ENCODE measurements around the gene CSNK1G2. TPM values are rescaled to one million over a fixed set of nuclear protein-coding genes. Genes with fewer than 3 reads are reported as not detected.

CSNK1G2 gene
- total RNA-seq, 4 donors from 2014 or later: 75.0 to 321 (median 140) TPM

DNA sequence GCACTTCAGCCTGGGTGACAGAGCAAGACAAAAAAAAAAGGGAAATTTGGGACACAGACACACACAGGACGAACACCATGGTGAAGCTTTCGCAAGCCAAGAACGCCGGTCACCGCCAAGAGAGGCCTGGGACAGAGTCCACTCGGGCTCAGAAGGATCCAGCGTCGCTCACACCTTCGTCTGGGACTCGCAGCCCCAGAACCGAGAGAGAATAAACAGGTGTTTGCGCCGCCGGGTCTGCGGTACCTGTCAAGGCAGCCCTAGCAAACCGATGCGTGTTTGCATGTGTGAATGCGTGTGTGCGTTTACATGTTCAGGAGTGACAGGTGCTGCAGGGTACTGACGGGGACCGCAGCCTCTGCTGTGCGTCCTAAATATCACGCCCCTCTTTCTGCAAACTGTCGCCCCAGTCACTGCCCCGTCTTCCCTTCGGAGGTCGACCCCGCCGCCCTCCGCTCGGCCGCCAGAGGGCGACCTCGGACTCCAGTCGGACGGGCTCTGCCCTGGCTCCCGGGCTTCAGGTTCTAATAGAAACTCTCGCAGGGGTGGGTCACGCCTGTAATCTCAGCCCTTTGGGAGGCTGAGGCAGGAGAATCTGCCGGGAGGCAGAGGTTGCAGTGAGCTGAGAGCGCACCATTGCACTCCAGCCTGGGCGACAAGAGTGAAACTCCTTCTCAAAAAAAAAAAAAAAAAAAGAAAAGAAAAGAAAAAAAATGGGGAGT, 11.8 kb upstream of the CSNK1G2 start:
- H3K27ac ChIP-seq: no peak overlapping the region
- DNase-seq: peak; percentile 88
- peaks cover 0 to 16% (median 11%) of the 10 kb centered on the region in 4 donors for H3K4me1 ChIP-seq
- WGBS, 2 donors (ENCODE audit: low coverage in 1 of 2): 10% methylated on average over 38 of the region's 42 CpGs; no CpG with 5 or more reads in 1 of the 2 donors
- no peak for TF ChIP-seq EP300 (IDR thresholded peaks at IDR 0.05; ENCODE audit: low read depth)
- TF ChIP-seq CTCF (IDR thresholded peaks at IDR 0.05): peak; percentile 91 to 94 (median 92)
- no peak for TF ChIP-seq POLR2A (IDR thresholded peaks at IDR 0.05)
- TF ChIP-seq POLR2AphosphoS5 (IDR thresholded peaks at IDR 0.05): no peak
- H3K36me3 ChIP-seq: peaks cover 0 to 6% (median 0%) of the 10 kb centered on the region in 4 donors
- H3K27me3 ChIP-seq: no peaks in the 10 kb centered on the region
- no peaks in the 10 kb centered on the region for H3K9me3 ChIP-seq
- in situ Hi-C loops (cut with MboI; ENCODE audit: low pct_ligation_motif_present in 1 of 4, low pct_unique_long_range_greater_than_20kb in 1 of 4, low sequenced_read_pairs in 3 of 4): no loop called here
- intact Hi-C loops (cut with DNase I; ENCODE audit: low total_unique reads): loop anchor here (10.0 kb wide), 1 partner anchor 146 kb away; no protein-coding TSS in a partner anchor
- H3K4me3 ChIP-seq: peak overlapping the region in 3 of 4 donors; percentile 17 to 46 (median 26)

- H3K4me3 ChIP-seq: no peak overlapping the region
- no peak for DNase-seq
- H3K9me3 ChIP-seq: no peaks in the 10 kb centered on the region
- 75% methylated on average over 1 of the region's 1 CpG; no CpG with 5 or more reads in 1 of the 2 donors for WGBS, 2 donors (ENCODE audit: low coverage in 1 of 2)
- in situ Hi-C loops (cut with MboI; ENCODE audit: low pct_ligation_motif_present in 1 of 4, low pct_unique_long_range_greater_than_20kb in 1 of 4, low sequenced_read_pairs in 3 of 4) (no loop called here), intact Hi-C loops (cut with DNase I; ENCODE audit: low total_unique reads) (no loop called here)
- peaks cover 0 to 16% (median 13%) of the 10 kb centered on the region in 4 donors for H3K4me1 ChIP-seq
- no peaks in the 10 kb centered on the region for H3K27me3 ChIP-seq
- TF ChIP-seq CTCF (IDR thresholded peaks at IDR 0.05): no peak
- TF ChIP-seq EP300 (IDR thresholded peaks at IDR 0.05; ENCODE audit: low read depth): no peak
- TF ChIP-seq POLR2AphosphoS5 (IDR thresholded peaks at IDR 0.05): no peak
- no peak for TF ChIP-seq POLR2A (IDR thresholded peaks at IDR 0.05)
- no peaks in the 10 kb centered on the region for H3K36me3 ChIP-seq
- H3K27ac ChIP-seq: no peak overlapping the region
Observed at GRCh38 chr19:1931445-1931844, 9.5 kb upstream of the CSNK1G2 start.

DNA sequence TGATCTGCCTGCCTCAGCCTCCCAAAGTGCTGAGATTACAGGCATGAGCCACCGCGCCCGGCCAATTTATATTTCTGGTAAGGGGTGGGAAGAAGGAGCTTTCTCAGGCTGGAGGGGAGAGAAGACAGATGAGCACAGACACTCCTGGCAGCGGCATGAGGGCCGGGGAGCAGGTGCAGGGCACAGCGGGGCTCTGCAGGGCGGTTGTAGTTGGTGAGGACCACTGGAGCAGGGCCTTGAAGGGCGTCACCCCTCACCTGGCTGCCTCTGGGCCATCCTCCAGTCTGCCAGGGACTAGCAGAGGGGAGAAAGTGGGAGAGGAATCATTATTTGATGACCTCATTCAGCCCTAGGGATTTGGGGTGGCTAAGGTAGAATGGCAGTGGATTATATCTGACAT, 8.6 kb upstream of the CSNK1G2 start:
- no peaks in the 10 kb centered on the region for H3K27me3 ChIP-seq
- no peak for TF ChIP-seq POLR2AphosphoS5 (IDR thresholded peaks at IDR 0.05)
- in situ Hi-C loops (cut with MboI; ENCODE audit: low pct_ligation_motif_present in 1 of 4, low pct_unique_long_range_greater_than_20kb in 1 of 4, low sequenced_read_pairs in 3 of 4): no loop called here
- H3K36me3 ChIP-seq: no peaks in the 10 kb centered on the region
- no peak overlapping the region for H3K4me3 ChIP-seq
- intact Hi-C loops (cut with DNase I; ENCODE audit: low total_unique reads): no loop called here
- H3K9me3 ChIP-seq: no peaks in the 10 kb centered on the region
- H3K27ac ChIP-seq: no peak overlapping the region
- no peak for DNase-seq
- 82 to 93% methylated on average over 3 to 8 of the region's 8 CpGs for WGBS, 2 donors (ENCODE audit: low coverage in 1 of 2)
- peaks cover 0 to 16% (median 13%) of the 10 kb centered on the region in 4 donors for H3K4me1 ChIP-seq

DNA sequence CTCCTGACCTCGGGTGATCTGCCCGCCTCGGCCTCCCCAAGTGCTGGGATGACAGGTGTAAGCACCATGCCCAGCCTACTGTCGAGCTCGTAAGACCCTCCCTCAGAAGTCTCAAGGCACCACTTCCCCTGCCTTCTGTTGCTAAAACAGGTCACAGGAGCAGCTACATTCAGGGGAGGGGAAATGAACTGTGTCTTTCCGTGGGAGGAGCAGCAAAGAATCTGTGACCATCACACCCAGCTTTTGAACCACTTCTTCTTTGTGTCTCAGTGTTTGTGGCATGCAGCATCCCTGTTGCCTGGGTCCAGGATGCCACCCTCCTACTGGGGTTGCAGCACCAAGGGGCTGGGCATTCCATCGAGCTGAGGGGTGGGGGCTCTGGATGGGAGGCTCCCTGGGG, 7.7 kb upstream of the CSNK1G2 start:
- no peaks in the 10 kb centered on the region for H3K27me3 ChIP-seq
- no peaks in the 10 kb centered on the region for H3K36me3 ChIP-seq
- DNase-seq: no peak
- TF ChIP-seq EP300 (IDR thresholded peaks at IDR 0.05; ENCODE audit: low read depth): no peak
- no peak for TF ChIP-seq POLR2AphosphoS5 (IDR thresholded peaks at IDR 0.05)
- no peak for TF ChIP-seq CTCF (IDR thresholded peaks at IDR 0.05)
- TF ChIP-seq POLR2A (IDR thresholded peaks at IDR 0.05): no peak
- intact Hi-C loops (cut with DNase I; ENCODE audit: low total_unique reads): no loop called here
- no peaks in the 10 kb centered on the region for H3K9me3 ChIP-seq
- WGBS, 2 donors (ENCODE audit: low coverage in 1 of 2): 20 to 74% methylated on average over 1 to 7 of the region's 7 CpGs
- peaks cover 0 to 16% (median 13%) of the 10 kb centered on the region in 4 donors for H3K4me1 ChIP-seq
- in situ Hi-C loops (cut with MboI; ENCODE audit: low pct_ligation_motif_present in 1 of 4, low pct_unique_long_range_greater_than_20kb in 1 of 4, low sequenced_read_pairs in 3 of 4): no loop called here
- no peak overlapping the region for H3K4me3 ChIP-seq
- no peak overlapping the region for H3K27ac ChIP-seq
